NCI-H345 (cell line): Measurements from ENCODE around the gene BMERB1.

Experiments used
- DNase-seq: peaks from one replicate; lab custom pipeline; 2025; lab: John Stamatoyannopoulos, UW

Gene BMERB1

DNA sequence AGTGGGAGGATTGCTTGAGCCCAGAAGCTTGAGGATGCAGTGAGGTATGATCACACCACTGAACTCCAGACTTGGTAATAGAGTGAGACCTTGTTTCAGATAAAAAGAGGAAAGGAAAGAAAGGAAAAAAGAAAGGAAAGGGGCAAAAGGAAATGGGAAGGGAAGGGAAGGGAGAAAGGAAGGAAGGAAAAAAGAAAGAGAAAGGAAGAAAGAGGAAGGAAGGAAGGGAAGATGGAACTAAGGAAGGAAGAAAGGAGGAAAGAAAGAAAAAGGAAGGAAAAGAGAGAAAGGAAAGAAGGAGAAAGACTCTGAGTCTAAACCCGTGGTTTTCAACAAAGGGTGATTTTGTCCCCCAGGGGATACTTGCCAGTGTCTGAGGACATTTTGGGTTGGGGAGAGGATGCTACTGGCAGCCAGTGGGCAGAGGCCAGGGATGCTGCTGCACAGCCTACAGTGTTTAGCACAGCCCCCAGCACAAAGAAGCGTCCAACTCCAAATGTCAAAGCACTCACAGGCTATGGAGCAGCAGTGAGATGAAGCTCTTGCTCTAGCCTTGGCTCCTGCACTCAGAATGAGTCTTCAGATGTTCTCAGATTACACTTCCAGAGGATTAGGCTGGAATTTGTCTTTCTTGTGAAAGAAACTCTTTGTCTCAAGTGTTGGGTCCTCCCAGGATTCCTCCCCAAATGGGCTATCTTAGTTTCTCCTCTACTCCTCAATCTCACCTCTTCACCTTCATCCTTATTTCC, 64.2 kb downstream of the BMERB1 start:
- DNase-seq = no peak

DNA sequence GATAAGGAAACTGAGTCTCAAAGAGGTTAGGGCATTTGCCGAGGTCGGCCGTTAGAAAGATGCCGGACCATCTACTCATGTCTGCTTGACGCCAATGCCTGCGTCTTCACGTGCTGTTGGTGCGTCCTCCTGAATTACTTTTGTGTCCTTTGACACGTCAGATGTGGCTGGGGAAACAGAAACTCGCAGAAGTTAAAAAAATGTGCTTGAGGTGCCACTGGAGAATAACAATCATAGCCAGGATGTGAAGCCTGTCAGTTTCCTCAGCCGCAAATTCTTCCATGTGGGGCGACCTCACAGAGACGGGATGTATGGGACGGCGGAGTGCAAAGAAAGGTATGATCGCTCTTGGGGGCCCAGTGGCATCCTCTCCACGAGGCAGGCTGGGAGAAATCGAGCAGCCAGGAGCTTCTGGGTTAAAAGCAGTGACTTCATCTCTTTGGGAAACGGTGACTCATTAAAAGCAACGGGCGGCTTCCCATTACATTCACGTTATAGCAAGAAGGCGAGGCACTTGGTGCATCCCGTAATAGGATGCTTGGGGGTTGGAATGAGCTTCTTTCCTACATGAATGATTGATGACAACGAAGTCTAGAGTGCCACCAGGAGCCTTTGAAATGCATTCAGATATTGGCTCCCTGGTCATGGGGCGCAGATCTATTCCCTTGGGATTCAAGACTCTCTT, 67.8 kb downstream of the BMERB1 start:
- DNase-seq = no peak

DNA sequence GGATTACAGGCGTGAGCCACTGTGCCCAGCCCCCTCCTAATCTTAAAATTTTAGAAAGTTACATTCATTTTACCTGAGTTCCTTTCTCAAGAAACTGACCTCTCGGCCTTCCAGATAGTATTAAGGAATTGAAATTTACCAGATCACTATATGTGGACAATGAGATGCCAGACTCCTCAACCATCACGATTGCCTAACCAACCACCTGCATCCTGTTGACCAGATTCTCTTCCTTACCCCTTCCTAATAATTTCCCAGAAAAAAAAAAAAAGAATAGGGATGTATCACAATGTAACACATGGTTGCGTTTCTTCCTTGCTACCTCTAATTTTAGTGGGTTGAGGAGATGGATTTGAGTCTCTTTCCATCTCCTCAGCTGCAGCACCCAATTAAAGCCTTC, 72.1 kb downstream of the BMERB1 start:
- no peak for DNase-seq

DNA sequence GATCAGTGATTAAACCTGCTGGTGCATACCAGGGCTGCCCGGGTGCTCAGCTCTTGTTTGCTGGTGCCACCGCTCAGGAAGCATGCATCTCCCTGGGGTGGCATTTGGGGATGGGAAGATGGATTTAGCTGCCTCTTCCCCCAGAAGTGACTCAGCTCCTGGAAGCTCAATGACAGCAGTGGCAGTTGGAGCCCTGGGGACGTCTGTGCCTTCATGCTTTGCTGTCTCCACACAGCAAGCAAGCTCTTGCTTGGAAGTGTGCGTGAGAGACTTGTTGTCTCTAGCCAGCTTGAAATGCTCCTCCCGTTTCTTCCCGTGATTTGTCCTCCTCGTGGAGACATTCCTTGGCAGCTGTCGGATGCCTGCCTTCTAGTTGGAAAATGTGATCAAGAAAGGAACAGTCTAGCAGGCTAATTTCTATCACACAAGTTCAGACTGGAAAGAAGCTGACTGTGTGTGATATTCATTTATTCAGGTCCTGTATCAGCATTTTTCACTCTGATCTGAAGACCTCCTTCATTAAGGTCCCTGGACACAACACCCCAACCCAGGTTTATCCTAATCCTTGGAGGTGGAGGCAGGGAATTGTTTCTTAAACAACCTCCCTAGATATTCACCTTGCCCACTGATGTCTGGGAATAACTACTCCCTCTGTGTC, 73.0 kb downstream of the BMERB1 start:
- DNase-seq = no peak

- no peak for DNase-seq
Measured at GRCh38 chr16:15507959-15508627, 73.7 kb downstream of the BMERB1 start.

DNA sequence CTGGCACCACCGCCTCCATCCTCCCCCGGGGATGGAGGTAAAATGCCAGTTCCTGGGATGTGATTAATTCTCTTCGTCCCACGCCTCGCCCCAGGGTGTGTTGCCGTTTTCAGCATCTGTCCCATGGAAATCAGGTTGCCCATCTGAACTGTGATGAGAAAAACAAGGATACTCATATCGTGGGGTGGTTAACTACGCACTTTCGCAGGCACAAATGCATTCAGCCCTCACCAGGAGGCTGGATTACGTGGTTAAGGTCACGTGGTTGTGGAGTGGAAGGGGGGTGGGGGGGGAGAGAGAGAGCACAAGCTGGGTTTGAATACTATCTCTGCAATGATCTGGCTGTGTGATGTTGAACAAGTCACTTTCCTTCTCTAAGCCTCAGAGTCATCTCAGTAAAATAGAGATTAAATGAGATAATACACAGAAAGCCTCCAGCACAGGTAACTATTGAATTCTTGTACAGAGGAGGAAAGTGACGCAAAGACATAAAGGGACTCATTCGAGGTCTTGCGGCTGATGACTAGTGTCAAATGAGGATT, 74.7 kb downstream of the BMERB1 start:
- DNase-seq = no peak

- DNase-seq = no peak
Measured at GRCh38 chr16:15509593-15510535, 75.5 kb downstream of the BMERB1 start.

DNA sequence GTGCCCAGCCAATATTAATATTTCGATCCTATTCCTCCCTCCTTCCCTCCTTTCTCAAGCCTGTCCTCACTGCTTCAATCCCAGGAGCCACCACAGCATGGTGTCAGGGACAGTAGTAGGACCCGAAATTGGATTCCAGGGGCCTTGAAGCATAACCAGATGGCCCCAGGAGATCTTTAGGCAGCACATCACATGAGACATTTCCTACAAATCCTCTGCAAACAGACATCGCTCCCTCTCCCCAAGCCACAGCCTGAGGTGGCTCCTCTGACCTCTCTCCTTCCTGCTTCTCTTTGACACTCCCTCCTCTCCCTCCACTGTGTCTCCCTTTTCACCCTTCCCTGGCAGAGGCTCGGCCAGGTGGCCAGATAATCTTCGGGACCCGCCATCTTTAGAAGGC, 76.6 kb downstream of the BMERB1 start:
- DNase-seq = no peak

DNA sequence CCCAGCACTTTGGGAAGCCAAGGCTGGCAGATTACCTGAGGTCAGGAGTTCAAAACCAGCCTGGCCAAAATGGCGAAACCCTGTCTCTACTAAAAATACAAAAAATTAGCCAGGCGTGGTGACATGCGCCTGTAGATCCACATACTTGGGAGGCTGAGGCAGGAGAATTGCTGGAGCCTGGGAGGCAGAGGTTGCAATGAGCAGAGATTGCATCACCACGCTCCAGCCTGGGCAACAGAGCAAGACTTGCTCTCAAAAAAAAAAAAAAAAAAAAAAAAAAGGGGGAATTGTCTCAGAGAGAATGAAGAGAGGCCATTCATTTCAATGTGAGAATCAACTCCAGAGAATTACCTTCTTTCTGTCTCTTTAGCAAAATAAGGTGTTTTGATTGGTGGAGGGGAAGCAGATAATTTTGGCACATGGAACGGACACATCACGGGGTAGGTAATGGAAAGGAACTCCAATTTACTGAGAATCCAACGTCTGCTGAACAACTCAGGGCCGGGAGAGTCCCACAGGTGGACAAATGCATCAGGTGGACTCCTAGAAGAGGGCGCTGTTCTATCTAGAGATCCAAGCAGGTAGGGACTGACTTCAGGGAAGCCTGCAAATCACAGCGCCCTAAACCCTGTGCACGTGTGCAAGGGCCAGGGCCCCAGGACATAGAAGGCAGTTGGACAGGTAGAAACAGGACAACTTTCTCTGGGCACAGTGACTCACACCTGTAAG, 77.5 kb downstream of the BMERB1 start:
- DNase-seq = no peak

- DNase-seq = no peak
Measured at GRCh38 chr16:15513156-15513555, 78.8 kb downstream of the BMERB1 start.

GRCh38 chr16:15515992-15516391, 81.6 kb downstream of the BMERB1 start:
- DNase-seq = no peak

- DNase-seq = no peak
Measured at GRCh38 chr16:15516609-15517008, 82.2 kb downstream of the BMERB1 start.

GRCh38 chr16:15517743-15518377, 83.5 kb downstream of the BMERB1 start:
- DNase-seq = no peak

GRCh38 chr16:15518381-15519351, 84.3 kb downstream of the BMERB1 start:
- DNase-seq = no peak

GRCh38 chr16:15519790-15520189, 85.4 kb downstream of the BMERB1 start:
- no peak for DNase-seq

DNA sequence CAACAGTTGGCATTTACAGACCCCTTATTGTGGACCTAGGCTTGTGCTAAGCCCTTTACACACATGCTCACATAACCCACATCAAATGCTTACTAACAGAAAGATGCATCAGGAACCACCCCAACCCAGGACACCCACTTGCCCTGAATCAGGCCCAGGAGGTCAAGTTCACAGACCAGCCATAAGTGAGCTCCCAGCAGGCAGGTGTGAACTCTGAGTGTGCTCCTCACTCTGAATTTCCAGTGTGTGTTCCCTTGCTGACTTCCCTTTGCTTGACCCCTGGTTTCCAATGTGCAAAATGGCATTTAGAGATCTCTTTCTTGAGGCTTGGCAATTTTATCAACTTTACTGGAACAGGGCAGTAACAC, 87.0 kb downstream of the BMERB1 start:
- DNase-seq = no peak

DNA sequence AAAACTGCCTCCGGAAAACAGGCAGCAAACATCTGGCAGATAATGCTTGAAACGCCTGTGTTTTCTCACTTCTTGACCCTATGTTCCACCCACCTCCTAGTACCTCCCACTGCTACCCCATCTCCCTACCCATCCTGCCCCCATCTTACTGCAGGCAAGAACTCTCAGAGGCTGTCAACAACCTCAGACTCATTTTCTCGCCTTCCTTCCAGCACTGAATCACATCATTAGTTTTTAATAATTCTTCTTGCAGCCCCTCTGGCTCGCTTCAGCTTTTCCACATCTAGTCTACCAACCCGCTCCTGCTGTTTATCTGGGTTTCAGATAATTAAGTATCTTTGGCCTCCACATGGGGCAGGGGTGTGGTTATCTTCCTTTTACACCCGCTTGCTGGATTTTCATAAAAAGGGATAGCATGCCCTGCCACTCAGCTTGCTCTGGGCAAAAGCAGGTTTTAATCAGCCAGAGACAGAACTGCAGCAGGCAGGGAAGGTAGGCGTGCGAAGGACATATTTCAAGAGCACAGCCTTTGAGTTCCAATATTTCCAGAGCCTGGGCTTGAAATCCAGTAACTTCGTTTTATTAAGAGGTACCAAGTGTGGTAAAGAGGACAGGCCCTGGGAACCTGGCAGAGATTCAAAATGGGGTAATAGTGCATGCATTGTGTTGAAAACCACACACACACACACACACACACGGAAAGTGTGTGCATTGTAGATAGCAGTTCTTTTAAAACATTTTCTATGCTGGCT, 87.5 kb downstream of the BMERB1 start:
- DNase-seq = no peak

DNA sequence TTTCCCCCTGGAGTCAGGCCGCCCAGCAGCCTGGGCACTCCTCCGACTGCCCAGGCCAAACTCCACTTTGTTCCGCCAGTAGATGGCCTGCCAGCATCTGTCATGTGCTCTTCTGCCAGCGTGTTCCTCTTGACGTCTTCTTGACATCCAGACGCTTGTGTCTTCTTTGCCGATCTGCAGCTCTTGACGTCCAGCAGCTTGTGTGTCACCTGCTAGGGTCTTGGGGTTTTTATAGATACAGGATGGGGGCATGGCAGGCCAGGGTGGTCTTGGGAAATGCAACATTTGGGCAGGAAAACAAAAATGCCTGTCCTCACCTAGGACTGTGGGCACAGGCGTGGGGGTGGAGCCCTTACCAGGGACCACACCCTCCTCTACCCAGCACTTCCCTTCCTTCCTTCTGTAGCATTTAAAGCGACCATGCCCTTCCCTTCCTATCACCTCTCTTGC, 88.7 kb downstream of the BMERB1 start:
- no peak for DNase-seq
